ENCODE results near the gene OXSR1.
"Not testable (repeated sequence)": the region's sequence is repeated elsewhere in the genome, so short reads cannot be mapped to it uniquely, and the experiment has no call there.

The OXSR1 gene

GRCh38 chr3:38268087-38268486 lies 102.8 kb downstream of the OXSR1 start:
- no peak for DNase-seq (ENCODE audit: low read depth in 3 of 3)

GRCh38 chr3:38268522-38268921 lies 103.2 kb downstream of the OXSR1 start:
- no peak for DNase-seq (ENCODE audit: low read depth in 3 of 3)

- DNase-seq (ENCODE audit: low read depth in 3 of 3) = no peak
Measured at GRCh38 chr3:38270606-38271005, 105.3 kb downstream of the OXSR1 start.

DNA sequence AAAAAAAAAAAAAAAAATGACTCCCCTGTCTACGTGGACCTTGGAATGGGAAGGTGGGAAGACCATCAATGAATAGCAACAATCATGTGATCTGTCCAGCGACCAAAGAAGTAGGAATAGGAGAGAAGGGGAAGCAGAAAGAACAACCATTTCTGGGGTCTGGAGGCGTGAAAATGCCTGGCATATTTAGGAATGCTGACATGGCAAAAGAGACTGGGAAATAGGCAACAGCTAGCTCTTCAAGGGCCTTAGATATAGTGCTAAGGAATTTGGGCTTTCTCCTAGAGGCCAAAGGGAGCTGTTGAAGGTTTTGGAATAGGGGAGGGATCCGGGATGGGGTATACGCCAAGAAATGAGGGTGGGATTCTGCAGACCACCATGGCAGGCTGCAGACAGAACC lies 106.2 kb downstream of the OXSR1 start:
- DNase-seq (ENCODE audit: low read depth in 3 of 3) = no peak

DNA sequence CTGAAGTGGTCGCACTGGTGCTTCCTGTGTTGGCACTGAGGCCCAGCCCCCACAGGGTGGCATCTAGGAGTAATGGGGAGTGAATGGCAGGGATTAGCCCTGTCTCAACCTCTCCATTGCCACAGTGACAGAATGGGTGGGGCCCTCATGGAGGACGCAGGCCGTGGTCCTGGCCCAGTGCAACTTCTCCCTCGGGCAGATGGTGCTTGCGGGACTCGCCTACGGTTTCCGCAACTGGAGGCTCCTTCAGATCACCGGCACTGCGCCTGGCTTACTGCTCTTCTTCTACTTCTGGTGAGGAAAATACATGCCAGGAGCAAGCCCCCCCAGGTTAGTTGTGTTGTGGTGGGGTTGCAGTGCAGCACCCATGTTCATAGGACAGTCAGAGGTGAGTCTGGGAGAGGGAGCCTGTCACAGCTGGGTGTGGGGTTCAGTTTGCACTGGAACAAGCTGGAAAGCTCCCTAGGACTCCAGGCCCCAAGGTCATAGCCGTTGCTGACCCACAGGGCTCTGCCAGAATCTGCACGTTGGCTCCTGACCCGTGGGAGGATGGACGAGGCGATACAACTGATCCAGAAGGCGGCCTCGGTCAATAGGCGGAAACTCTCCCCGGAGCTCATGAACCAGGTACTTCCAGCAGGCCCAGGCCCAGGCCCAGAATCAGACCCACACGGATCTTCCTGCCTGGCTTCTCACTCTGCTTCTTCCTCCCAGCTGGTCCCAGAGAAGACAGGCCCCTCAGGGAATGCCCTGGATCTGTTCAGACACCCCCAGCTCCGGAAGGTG lies 109.7 kb downstream of the OXSR1 start:
- DNase-seq (ENCODE audit: low read depth in 3 of 3) = no peak

- no peak for DNase-seq (ENCODE audit: low read depth in 3 of 3)
Measured at GRCh38 chr3:38275658-38276057, 110.3 kb downstream of the OXSR1 start.

- DNase-seq (ENCODE audit: low read depth in 3 of 3) = no peak
Measured at GRCh38 chr3:38276081-38276916, 111.0 kb downstream of the OXSR1 start.

DNA sequence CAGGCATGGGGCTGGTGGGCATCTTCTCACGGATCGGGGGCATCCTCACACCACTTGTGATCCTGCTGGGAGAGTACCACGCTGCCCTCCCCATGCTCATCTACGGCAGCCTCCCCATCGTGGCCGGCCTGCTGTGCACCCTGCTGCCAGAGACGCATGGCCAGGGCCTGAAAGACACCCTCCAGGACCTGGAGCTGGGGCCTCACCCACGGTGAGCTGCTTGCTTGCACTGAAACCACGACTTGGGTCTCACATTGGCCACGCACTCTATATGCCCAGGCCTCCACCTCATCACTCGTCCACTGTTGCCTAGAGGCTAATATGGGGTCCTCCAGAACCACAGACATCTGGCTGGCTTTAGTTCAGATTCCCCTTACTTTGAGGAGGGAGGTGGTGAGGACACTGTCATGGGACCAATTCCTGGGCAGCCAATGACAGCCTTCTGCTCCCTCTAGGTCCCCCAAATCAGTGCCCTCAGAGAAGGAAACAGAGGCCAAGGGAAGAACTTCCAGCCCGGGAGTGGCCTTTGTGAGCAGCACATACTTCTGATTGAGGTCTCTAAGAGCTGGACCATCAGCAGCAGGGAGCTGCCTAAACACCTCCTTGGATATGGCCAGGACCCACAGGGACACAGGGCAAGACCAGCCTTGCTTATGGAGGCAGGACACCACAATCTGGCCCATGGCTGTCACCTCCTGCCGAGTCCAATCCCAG lies 111.7 kb downstream of the OXSR1 start:
- no peak for DNase-seq (ENCODE audit: low read depth in 3 of 3)

DNA sequence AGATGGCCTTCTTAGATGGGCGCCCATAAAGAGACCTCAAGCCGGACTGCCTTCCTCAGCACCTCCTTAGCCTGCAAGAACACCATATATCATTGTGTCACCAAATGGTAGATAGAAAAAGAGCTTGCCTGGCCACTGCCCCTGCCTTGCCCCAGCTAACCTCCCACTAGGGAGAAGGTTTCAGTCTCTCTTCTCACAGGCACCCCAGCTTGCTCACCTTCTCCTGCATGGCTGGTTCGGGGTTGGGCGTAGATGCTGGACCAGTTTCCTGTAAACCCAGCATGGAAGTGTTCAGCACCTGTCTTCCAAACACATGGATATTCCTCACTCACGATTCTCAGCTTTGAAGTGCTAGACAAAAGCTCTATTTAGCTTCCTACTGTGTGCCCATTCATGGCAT lies 113.5 kb downstream of the OXSR1 start:
- DNase-seq (ENCODE audit: low read depth in 3 of 3) = no peak

- no peak for DNase-seq (ENCODE audit: low read depth in 3 of 3)
Measured at GRCh38 chr3:38281895-38282686, 116.8 kb downstream of the OXSR1 start, which contains the start of gene SLC22A14. SLC22A14 (plus strand) TSS chr3:38282294; CDS start chr3:38306027, 23,733 bp downstream.

GRCh38 chr3:38283810-38284755 lies 118.7 kb downstream of the OXSR1 start:
- DNase-seq (ENCODE audit: low read depth in 3 of 3) = no peak

DNA sequence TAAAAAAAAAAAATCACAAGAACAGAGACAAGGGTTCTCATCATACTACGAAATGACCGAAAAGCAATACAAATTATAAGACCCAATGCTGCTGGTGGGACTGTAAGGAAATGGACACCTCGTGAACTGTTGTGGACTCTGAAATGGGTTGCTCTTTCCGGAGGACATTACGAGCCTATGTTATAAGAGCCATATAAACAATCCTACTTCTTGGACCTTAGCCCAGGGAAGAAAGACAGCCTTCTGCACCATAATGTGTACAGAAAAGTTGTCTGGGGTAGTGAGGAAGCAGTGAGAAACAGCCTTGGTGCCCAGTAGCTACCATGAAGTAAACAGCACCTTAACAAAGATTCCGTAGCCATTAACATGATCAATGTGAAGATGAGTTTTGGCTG lies 119.4 kb downstream of the OXSR1 start:
- no peak for DNase-seq (ENCODE audit: low read depth in 3 of 3)

DNA sequence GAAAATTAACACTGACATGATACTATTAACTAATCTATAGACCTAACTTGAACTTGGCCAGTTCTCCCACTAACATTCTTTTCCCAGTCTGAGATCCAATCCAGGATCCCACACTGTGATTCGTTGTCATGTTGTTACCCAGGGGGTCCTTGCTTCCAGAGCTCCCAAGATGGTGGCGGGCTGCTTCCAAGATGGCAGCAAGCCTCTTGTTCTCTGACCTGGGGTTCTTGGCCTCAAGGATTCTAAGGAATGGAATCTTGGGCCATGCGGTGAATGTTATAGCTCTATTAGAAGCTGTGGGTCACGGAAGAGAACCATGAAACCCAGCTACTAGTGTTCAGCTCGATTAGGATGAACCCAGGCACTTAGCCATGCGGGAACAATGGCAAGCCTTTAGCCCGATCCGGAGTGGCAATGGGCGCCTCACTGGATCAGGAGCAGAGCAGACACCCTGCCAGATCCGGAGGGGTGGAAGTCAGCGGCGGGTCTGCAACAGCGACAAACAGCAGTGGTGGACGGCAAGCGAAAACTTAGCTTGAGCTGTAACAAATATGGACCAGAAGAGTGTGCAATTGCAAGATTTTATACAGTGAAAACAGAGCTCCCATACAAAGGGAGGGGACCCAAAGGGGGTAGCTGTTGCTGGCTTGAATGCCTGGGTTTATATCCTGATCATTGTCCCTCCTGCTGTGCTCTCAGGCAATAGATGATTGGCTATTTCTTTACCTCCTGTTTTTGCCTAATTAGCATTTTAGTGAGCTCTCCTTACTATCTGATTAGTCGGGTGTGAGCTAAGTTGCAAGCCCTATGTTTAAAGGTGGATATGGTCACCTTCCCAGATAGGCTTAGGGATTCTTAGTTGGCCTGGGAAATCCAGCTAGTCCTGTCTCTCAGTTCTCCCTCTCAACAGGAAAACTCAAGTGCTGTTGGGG lies 124.2 kb downstream of the OXSR1 start:
- not testable (repeated sequence) for DNase-seq (ENCODE audit: low read depth in 3 of 3)

- not testable (repeated sequence) for DNase-seq (ENCODE audit: low read depth in 3 of 3)
Measured at GRCh38 chr3:38297053-38297452, 131.7 kb downstream of the OXSR1 start.

GRCh38 chr3:38297537-38297936 lies 132.2 kb downstream of the OXSR1 start:
- DNase-seq (ENCODE audit: low read depth in 3 of 3) = no peak

GRCh38 chr3:38297947-38298711 lies 132.8 kb downstream of the OXSR1 start:
- no peak for DNase-seq (ENCODE audit: low read depth in 3 of 3)

All from stimulated activated CD4-positive, alpha-beta T cell treated with anti-CD3 and anti-CD28 coated beads, TNF-alpha, amount 100 ng/mL, for 24 hours (primary cell).